Occipital lobe (tissue), 2 donors: Measurements from ENCODE around the gene INPP5F. TPM values are rescaled to one million over a fixed set of nuclear protein-coding genes. Genes with fewer than 3 reads are reported as not detected.

ENCODE experiments used
- DNase-seq: peaks from one replicate; lab custom pipeline; 2025; lab: John Stamatoyannopoulos, UW
- total RNA-seq: library from RNA; depleted of rRNA; stranded (reverse); fragments of >200 nt; gene quantifications from one replicate; pipeline ENCODE4 v1.2.3, GENCODE V29; 2014

INPP5F gene, protein sequence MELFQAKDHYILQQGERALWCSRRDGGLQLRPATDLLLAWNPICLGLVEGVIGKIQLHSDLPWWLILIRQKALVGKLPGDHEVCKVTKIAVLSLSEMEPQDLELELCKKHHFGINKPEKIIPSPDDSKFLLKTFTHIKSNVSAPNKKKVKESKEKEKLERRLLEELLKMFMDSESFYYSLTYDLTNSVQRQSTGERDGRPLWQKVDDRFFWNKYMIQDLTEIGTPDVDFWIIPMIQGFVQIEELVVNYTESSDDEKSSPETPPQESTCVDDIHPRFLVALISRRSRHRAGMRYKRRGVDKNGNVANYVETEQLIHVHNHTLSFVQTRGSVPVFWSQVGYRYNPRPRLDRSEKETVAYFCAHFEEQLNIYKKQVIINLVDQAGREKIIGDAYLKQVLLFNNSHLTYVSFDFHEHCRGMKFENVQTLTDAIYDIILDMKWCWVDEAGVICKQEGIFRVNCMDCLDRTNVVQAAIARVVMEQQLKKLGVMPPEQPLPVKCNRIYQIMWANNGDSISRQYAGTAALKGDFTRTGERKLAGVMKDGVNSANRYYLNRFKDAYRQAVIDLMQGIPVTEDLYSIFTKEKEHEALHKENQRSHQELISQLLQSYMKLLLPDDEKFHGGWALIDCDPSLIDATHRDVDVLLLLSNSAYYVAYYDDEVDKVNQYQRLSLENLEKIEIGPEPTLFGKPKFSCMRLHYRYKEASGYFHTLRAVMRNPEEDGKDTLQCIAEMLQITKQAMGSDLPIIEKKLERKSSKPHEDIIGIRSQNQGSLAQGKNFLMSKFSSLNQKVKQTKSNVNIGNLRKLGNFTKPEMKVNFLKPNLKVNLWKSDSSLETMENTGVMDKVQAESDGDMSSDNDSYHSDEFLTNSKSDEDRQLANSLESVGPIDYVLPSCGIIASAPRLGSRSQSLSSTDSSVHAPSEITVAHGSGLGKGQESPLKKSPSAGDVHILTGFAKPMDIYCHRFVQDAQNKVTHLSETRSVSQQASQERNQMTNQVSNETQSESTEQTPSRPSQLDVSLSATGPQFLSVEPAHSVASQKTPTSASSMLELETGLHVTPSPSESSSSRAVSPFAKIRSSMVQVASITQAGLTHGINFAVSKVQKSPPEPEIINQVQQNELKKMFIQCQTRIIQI
- total RNA-seq: 166 TPM

DNA sequence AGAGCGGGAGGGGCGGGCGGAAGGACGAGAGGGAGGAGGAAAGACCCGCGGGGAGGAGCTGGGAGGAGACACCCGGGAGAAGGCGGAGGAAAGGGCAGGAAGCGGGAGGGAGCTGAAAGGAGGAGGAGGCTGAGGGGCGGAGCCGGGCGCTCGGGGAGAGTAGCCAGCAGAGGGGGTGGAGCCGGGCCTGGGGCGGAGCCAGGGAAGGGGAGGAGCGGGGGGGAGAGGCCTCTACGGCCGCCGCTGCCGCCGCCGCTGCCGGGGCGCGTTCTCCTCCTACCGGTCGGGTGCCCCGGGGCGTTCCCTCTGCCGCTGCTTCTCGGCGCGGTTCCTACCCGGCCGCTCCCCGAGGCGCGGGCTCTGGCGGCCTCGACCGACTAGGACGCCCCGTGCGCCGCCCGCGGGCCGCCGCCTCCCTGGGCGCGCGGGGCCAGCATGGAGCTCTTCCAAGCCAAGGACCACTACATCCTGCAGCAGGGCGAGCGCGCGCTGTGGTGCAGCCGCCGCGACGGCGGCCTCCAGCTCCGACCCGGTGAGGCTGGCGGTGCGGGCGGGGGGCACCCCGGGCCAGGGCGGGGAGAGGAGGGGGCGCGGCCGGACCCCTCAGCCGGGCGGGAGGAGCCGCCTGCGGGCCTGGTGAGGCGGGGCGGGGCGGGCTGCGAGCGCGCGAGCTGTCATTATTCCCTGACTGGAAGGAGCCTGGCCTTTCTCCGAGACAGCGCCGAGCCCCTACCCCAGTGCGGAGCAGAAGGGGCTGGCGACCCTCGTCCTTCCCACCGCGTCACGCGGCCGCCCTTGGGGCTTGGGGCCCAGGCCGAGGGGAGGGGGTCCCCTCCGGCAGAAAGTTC, at the start of gene INPP5F:
TSS of gene INPP5F (plus strand) at position 223 of the 848 bp plus-strand sequence. CDS start at position 436, 213 bp downstream.
- peak; percentile 99 for DNase-seq

DNA sequence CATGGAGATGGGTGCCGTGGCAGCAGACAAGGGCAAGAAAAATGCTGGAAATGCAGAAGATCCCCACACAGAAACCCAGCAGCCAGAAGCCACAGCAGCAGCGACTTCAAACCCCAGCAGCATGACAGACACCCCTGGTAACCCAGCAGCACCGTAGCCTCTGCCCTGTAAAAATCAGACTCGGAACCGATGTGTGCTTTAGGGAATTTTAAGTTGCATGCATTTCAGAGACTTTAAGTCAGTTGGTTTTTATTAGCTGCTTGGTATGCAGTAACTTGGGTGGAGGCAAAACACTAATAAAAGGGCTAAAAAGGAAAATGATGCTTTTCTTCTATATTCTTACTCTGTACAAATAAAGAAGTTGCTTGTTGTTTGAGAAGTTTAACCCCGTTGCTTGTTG, 48.7 kb upstream of the INPP5F start:
- no peak for DNase-seq

- DNase-seq: no peak
Measured at GRCh38 chr10:119677904-119678755, 47.7 kb upstream of the INPP5F start.

DNA sequence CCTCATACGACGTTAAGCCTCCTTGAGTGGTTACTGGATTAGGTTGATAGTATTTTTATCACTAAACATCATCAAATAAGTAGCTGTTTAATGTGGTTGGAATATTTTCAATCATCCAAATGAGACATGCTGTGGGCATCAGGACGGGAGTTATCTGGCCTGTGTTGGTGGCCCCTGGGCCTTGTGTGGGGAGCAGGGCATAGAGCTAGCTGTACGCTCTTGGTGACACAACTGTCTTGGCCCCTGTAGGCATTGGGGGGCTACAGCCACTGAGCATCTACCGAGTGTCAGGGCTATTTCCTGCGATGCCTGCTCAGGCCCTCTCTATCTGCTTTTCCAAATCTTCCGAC, 46.4 kb upstream of the INPP5F start:
- DNase-seq: no peak

GRCh38 chr10:119680050-119680449, 45.8 kb upstream of the INPP5F start:
- DNase-seq: no peak

GRCh38 chr10:119680650-119681081, 45.2 kb upstream of the INPP5F start:
- DNase-seq: no peak

GRCh38 chr10:119686465-119687191, 39.2 kb upstream of the INPP5F start:
- DNase-seq: peak; percentile 63

DNA sequence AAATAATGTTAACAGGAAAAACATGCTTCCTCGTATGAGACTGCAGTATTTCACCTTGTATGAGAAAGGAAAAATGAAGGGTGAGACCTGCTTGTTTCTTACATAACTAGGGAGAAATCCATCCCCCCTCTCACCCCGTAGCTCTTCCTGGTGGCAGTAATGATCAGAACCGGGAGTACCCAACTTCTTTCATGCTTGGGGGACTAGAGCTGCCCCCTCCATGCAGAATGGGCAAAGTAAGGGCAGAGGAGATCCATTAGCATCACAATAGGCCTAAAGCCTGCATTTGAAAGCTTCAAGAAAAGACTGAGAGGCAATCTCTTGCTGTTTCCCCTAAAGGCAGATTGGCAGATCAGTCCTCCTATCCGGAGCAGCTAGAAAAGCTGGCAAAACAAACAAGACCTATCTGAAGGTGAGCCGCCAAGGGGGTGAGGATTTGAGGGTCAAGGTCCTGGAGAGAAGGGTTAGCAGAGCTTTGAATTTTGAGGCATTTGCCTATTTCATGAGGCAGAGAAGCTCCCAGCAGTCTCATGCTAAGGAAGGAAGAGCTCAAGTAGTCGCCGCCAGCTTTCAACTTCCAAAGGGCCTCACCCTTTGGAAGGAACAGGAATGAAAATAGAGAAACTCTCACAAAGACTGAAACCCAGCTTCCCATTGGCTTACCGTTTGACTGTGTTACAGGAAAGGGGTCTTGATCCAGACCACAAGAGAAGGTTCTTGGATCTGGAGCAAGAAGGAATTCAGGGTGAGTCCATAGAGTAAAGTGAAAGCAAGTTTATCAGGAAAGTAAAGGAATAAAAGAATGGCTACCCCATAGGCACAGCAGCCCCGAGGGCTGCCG, 38.4 kb upstream of the INPP5F start:
- DNase-seq: no peak

GRCh38 chr10:119688033-119688508, 37.8 kb upstream of the INPP5F start:
- DNase-seq: no peak

GRCh38 chr10:119689016-119689580, 36.8 kb upstream of the INPP5F start:
- DNase-seq: no peak

- DNase-seq: no peak
Measured at GRCh38 chr10:119691726-119692125, 34.1 kb upstream of the INPP5F start.

- DNase-seq: no peak
Measured at GRCh38 chr10:119693262-119693957, 32.4 kb upstream of the INPP5F start.

GRCh38 chr10:119694608-119695007, 31.2 kb upstream of the INPP5F start:
- DNase-seq: no peak

- DNase-seq: no peak
Measured at GRCh38 chr10:119700321-119700954, 25.4 kb upstream of the INPP5F start.

DNA sequence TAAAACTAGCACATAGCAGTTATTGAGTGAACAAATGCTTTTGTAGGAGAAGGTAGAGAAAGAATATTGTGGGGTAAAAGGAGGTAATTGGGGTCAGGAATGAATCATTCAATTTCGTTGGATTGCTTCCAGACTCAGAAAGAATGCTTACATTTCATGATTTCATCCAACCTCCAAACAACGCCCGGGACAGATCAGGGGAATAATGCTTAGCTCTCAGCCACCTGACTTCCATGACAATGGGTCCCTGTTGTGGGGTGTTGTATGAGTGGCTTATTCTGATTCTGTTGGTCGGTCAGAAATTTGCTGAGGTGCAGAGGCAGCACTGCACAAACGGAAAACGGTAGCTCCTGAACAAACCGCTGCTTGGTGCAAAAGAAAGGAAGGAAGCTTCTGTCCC, 24.0 kb upstream of the INPP5F start:
- no peak for DNase-seq

DNA sequence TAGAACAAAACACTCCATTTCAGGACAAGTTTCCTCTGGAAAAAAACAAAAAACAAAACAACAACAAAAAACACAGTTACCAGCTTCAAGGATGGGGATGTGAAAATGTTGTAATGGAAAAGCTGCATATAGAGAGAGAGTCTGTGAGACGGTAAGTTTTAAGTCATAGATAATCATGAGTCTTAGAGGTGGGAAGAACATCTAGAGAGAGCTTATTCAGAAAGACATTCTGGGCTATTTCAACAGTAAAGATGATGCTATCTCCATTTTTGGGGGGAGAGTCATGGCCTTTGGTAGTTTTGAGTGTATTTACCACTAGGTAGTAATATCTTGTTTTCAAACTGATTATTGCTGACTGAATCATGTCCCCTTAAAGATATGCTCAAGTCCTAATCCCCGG, 23.3 kb upstream of the INPP5F start:
- DNase-seq: no peak
